Epithelial cell of prostate (primary cell): ENCODE results near the gene SLC7A8.

ENCODE experiments used
- DNase-seq: peaks from one replicate; pipeline ENCODE4 v3.0.0-alpha.2; 2011; ENCODE audit warnings: low read depth, low spot score
- H3K27ac ChIP-seq: fragments of 450-650 bp; 2 replicates; pipeline ENCODE4 v1.5.1; 2017; ENCODE audit warnings: mild to moderate bottlenecking

SLC7A8 gene

GRCh38 chr14:23185063-23185462, 1.6 kb upstream of the SLC7A8 start:
- DNase-seq: no peak

GRCh38 chr14:23183158-23183470, 346 bp downstream of the SLC7A8 start:
- DNase-seq: no peak
- H3K27ac ChIP-seq: peak overlapping the region; percentile 33

More at GRCh38 chr14:23185063-23185462, 1.6 kb upstream of the SLC7A8 start:
- no peak overlapping the region for H3K27ac ChIP-seq

- DNase-seq: no peak
- peak overlapping the region; percentile 33 for H3K27ac ChIP-seq
These were observed 895 bp downstream of the SLC7A8 start for GRCh38 chr14:23182372-23183157.

- peak overlapping the region; percentile 33 for H3K27ac ChIP-seq
- no peak for DNase-seq
These were observed 1.5 kb downstream of the SLC7A8 start for GRCh38 chr14:23181946-23182345.

- DNase-seq: no peak
- peak overlapping the region; percentile 33 for H3K27ac ChIP-seq
These were observed 2.0 kb downstream of the SLC7A8 start for GRCh38 chr14:23181453-23181852.

- H3K27ac ChIP-seq: peak overlapping the region; percentile 52
- DNase-seq: peak; percentile 24
These were observed 6.3 kb downstream of the SLC7A8 start for GRCh38 chr14:23177181-23177580.

- DNase-seq: no peak
- H3K27ac ChIP-seq: no peak overlapping the region
These were observed 7.6 kb downstream of the SLC7A8 start for GRCh38 chr14:23175823-23176222.

GRCh38 chr14:23174296-23175184, 8.9 kb downstream of the SLC7A8 start:
- no peak overlapping the region for H3K27ac ChIP-seq
- peak; percentile 16 for DNase-seq

- no peak overlapping the region for H3K27ac ChIP-seq
- no peak for DNase-seq
These were observed 9.7 kb downstream of the SLC7A8 start for GRCh38 chr14:23173796-23174195.

GRCh38 chr14:23173031-23173430, 10.4 kb downstream of the SLC7A8 start:
- no peak overlapping the region for H3K27ac ChIP-seq
- DNase-seq: no peak

GRCh38 chr14:23172574-23172973, 10.9 kb downstream of the SLC7A8 start:
- DNase-seq: no peak
- H3K27ac ChIP-seq: peak overlapping the region; percentile 93

- peak overlapping the region; percentile 93 for H3K27ac ChIP-seq
- peak; percentile 68 for DNase-seq
These were observed 11.4 kb downstream of the SLC7A8 start for GRCh38 chr14:23172096-23172495.

GRCh38 chr14:23171222-23171975, 12.1 kb downstream of the SLC7A8 start:
- peak; percentile 69 for DNase-seq
- peak overlapping the region; percentile 93 for H3K27ac ChIP-seq

- no peak overlapping the region for H3K27ac ChIP-seq
- DNase-seq: no peak
These were observed 13.8 kb downstream of the SLC7A8 start for GRCh38 chr14:23169622-23170021.

- no peak overlapping the region for H3K27ac ChIP-seq
- no peak for DNase-seq
These were observed 15.2 kb downstream of the SLC7A8 start for GRCh38 chr14:23168246-23168645.

GRCh38 chr14:23167116-23167847, 16.2 kb downstream of the SLC7A8 start:
- H3K27ac ChIP-seq: no peak overlapping the region
- DNase-seq: no peak

GRCh38 chr14:23164949-23165348, 18.5 kb downstream of the SLC7A8 start:
- no peak overlapping the region for H3K27ac ChIP-seq
- DNase-seq: no peak

GRCh38 chr14:23164250-23164649, 19.2 kb downstream of the SLC7A8 start:
- DNase-seq: no peak
- no peak overlapping the region for H3K27ac ChIP-seq

GRCh38 chr14:23163830-23164229, 19.6 kb downstream of the SLC7A8 start:
- no peak for DNase-seq
- H3K27ac ChIP-seq: no peak overlapping the region

GRCh38 chr14:23162800-23163199, 20.7 kb downstream of the SLC7A8 start:
- no peak for DNase-seq
- no peak overlapping the region for H3K27ac ChIP-seq
